GM18907 (cell line): Measurements from ENCODE around the gene PCDHGB7.
"Not testable (repeated sequence)": the region's sequence is repeated elsewhere in the genome, so short reads cannot be mapped to it uniquely, and the experiment has no call there.

Source experiments
- ATAC-seq: cut with Tn5 transposase; IDR thresholded peaks from one replicate; pipeline ENCODE4 v1.9.1; 2021; ENCODE audit warnings: mild to moderate bottlenecking, moderate library complexity; ENCODE audit not compliant: unreplicated experiment

PCDHGB7 gene

DNA sequence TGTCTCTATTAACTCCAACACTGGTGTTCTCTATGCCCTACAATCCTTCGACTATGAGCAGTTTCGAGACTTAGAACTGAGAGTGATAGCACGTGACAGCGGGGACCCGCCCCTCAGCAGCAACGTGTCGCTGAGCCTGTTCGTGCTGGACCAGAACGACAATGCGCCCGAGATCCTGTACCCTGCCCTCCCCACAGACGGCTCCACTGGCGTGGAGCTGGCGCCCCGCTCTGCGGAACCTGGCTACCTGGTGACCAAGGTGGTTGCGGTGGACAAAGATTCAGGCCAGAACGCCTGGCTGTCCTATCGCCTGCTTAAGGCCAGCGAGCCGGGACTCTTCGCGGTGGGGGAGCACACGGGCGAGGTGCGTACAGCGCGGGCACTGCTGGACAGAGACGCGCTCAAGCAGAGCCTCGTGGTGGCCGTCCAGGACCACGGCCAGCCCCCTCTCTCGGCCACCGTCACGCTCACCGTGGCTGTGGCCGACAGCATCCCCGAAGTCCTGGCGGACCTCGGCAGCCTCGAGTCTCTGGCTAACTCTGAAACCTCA, 5.3 kb downstream of the PCDHGB7 start:
- no peak for ATAC-seq

DNA sequence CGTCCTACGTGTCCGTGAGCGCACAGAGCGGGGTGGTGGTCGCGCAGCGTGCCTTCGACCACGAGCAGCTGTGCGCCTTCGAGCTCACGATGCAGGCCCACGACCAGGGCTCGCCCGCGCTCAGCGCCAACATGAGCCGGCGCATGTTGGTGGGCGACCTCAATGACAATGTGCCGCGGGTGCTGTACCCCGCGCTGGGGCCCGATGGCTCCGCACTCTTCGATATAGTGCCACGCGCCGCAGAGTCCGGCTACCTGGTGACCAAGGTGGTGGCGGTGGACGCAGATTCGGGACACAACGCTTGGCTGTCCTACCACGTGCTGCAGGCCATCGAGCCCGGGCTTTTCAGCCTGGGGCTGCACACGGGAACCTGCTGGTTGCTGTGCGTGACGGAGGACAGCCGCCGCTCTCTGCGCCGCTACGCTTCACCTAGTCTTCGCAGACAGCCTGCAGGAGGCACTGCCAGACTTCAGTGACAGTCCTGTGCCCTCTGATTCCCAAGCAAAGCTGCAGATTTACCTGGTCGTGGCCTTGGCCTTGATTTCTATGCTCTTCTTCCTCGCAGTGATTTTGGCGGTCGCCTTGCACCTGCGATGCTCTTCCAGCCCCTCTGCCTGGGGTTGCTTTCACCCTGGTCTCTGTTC, 10.4 kb downstream of the PCDHGB7 start:
- ATAC-seq: no peak

DNA sequence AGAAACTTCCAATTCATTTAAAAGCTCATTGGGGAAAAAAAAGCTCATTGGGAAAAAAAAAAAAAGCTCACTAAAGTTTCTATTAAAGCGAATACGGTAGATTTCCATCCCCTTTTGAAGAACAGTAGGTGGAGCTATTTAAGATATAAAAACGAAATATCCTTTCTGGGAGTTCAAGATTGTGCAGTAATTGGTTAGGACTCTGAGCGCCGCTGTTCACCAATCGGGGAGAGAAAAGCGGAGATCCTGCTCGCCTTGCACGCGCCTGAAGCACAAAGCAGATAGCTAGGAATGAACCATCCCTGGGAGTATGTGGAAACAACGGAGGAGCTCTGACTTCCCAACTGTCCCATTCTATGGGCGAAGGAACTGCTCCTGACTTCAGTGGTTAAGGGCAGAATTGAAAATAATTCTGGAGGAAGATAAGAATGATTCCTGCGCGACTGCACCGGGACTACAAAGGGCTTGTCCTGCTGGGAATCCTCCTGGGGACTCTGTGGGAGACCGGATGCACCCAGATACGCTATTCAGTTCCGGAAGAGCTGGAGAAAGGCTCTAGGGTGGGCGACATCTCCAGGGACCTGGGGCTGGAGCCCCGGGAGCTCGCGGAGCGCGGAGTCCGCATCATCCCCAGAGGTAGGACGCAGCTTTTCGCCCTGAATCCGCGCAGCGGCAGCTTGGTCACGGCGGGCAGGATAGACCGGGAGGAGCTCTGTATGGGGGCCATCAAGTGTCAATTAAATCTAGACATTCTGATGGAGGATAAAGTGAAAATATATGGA, 13.0 kb downstream of the PCDHGB7 start, which contains the start of gene PCDHGA12:
TSS of gene PCDHGA12 (plus strand) at position 176 of the 782 bp plus-strand sequence. CDS start at position 429, 253 bp downstream.
- ATAC-seq: peak; percentile 90

DNA sequence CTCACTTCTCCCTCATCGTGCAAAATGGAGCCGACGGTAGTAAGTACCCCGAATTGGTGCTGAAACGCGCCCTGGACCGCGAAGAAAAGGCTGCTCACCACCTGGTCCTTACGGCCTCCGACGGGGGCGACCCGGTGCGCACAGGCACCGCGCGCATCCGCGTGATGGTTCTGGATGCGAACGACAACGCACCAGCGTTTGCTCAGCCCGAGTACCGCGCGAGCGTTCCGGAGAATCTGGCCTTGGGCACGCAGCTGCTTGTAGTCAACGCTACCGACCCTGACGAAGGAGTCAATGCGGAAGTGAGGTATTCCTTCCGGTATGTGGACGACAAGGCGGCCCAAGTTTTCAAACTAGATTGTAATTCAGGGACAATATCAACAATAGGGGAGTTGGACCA, 13.8 kb downstream of the PCDHGB7 start:
- ATAC-seq: no peak

DNA sequence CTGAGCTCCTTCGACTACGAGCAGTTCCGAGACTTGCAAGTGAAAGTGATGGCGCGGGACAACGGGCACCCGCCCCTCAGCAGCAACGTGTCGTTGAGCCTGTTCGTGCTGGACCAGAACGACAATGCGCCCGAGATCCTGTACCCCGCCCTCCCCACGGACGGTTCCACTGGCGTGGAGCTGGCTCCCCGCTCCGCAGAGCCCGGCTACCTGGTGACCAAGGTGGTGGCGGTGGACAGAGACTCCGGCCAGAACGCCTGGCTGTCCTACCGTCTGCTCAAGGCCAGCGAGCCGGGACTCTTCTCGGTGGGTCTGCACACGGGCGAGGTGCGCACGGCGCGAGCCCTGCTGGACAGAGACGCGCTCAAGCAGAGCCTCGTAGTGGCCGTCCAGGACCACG, 14.8 kb downstream of the PCDHGB7 start:
- ATAC-seq: not testable (repeated sequence)

DNA sequence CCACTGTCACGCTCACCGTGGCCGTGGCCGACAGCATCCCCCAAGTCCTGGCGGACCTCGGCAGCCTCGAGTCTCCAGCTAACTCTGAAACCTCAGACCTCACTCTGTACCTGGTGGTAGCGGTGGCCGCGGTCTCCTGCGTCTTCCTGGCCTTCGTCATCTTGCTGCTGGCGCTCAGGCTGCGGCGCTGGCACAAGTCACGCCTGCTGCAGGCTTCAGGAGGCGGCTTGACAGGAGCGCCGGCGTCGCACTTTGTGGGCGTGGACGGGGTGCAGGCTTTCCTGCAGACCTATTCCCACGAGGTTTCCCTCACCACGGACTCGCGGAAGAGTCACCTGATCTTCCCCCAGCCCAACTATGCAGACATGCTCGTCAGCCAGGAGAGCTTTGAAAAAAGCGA, 15.2 kb downstream of the PCDHGB7 start:
- ATAC-seq: not testable (repeated sequence)

DNA sequence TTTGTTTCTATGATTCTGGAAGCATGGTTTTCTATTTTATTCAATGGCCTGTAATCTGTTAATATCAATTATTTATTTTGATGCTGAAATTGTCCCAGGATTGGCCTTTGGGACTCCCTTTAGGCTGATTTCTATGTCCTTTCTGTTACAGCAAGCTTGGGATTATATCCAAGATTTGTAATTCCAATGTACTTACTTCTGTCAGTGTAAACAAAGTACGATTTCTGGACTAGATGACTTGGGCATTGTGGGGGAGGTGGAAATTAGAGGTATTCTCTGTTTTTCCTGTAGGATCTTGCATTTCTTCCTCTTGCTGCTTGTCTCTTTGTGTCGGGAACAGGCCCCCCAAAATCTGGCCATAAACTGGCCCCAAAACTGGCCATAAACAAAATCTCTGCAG, 16.5 kb downstream of the PCDHGB7 start:
- no peak for ATAC-seq

DNA sequence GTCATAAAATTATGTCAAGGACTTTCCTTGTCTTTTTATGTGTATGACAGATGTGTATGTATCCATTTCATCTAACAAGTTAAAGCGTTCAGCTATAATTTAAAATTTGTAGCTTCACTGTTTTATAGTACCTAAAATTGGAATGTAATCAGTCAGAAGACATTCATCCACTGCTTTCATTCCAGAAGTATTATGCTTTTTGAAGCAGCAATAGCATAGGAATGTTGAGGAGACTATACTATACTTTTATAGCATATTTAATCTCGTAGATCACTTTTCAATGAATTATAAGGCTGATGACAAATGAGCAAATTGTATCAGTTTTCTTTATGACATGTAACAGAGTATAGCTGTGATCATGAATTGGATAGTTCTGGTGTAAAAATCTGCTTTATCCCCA, 19.7 kb downstream of the PCDHGB7 start:
- no peak for ATAC-seq

DNA sequence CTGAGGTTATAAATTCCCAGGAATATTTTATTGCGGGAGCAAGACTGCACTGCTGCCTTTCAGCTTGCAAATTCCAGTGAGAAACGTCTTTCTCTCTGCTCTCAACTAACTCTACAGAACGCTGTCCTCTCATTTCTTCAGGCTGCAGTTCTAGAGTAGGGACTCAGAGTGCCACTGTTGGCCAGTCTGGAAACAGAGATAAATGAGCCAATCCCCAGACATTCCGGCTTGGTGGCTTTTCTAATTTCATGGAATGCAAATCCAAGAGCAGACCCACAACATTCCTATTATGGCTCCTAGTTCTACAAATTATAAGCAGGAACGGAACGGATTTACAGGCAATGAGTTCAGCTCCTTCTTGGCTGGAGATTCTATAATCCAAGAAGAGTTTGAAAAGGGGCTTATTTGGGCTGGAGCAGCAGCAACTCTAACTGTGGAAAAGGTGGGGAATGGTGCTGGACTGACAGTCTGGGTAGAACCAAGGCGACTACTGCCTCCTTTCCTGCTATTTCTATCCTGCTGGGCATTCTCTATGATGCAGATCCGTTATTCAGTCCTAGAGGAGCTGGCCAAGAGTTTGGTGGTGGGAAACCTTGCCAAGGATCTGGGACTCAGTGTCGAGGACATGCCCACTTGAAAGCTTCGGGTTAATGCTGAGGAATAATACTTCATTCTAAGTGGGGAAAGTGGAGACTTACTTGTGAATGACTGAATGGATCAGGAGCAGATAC, 22.1 kb downstream of the PCDHGB7 start:
- no peak for ATAC-seq

DNA sequence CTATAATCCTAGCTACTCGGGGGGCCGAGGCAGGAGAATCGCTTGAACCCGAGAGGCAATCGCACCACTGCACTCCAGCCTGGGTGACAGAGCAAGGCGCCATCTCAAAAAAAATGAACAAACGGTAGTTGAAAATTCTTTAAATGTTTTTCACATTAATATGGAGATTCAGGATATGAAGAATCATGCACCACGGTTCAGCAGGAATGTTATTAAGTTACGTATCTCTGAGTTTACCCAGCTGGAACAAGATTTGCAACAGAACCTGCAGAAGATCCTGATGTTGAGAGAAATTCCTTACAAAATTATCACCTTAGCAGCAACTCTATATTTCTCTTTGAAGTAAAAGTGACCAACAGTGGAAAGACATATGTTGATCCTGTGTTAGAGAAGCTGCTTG, 22.9 kb downstream of the PCDHGB7 start:
- ATAC-seq: no peak

DNA sequence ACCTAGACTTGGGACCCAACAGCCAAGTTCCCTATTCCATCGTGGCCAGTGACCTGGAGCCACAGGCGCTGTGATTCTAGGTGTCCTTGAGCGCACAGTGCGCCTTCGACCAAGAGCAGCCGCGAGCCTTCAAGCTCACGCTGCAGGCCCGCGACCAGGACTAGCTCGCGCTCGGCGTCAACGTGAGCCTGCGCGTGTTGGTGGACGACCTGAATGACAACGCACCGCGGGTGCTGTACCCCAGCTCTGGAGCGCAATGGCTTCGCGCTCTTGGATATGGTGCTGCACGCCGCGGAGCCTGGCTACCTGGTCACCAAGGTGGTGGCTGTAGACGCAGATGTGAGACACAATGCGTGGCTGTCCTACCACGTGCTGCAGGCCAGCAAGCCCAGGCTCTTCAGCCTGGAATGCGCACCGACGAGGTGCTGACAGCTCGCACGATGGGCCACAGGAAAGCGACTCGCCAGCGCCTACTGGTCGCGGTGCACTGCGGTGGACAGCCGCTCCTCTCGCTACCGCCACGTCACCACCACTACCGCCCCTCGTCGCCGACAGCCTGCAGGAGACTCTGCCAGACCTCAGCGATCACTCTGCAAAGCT, 24.2 kb downstream of the PCDHGB7 start:
- ATAC-seq: no peak

DNA sequence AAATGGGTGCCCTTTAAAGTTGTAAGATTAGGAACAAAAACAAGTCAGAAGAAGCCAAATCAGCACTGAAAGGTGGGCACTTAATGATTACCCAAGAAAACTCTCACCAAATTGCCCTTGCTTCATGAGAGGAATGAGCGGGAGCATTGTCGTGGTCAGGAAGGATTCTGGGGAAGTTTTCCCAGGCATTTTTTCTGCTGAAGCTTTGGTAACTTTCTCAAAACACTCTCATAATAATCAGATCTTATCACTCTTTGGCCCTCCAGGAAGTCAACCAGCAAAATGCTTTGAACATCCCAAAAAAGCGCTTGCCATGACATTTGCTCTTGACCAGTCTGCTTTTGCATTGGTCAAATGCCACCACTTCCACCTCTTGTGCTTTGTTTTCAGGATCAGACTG, 47.9 kb downstream of the PCDHGB7 start:
- no peak for ATAC-seq
